Raji (cell line): ENCODE results near the gene SLC17A5.

Source experiments
- POLR2A ChIP-seq: IDR thresholded peaks from 2 replicates; pipeline ENCODE4 v1.6.1; 2011; ENCODE audit warnings: low read depth, low read length, control low read depth; ENCODE audit not compliant: insufficient read depth

The SLC17A5 gene, protein sequence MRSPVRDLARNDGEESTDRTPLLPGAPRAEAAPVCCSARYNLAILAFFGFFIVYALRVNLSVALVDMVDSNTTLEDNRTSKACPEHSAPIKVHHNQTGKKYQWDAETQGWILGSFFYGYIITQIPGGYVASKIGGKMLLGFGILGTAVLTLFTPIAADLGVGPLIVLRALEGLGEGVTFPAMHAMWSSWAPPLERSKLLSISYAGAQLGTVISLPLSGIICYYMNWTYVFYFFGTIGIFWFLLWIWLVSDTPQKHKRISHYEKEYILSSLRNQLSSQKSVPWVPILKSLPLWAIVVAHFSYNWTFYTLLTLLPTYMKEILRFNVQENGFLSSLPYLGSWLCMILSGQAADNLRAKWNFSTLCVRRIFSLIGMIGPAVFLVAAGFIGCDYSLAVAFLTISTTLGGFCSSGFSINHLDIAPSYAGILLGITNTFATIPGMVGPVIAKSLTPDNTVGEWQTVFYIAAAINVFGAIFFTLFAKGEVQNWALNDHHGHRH

DNA sequence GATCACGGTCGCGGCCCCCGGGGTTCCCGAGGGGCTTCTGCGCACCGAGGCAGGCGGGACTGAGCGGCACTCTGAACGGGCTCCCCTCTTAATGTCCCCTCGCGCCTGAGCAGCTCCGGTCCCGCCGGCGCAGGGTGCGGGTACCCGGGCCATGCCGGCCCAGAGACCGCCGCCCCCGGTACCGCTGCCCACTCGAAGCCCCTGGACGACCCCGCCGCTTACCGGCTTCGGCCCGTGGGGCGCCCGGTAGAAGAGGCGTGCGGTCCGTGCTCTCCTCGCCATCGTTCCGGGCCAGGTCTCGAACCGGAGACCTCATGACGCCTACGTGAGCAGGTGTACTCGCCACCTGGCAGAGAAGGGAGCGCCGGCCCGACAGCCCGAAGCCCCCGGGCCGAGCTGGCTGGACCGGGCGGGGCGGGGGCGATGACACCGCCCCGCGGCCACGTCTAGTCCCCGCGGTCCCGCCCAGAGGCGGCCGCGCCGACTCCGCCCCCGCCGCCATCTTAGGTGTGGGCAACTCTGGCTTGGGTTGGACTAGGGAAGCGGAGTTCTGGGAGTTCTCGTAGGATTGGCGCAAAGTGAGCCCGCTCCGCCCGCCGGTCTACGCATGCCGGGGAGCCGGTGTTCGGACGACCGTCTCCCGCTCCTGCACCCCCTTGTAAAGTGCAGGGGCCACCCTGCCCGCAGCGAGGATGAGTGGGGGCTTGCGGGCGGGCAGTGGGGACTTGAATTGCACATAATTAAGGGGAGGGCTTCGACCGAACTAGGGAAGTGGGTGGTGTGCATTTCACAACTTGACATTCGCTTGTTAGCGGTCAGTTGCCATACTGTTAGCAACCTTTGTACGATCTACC, at the start of gene SLC17A5:
Gene SLC17A5, minus strand, starts transcription at position 422 of the 854 bp plus-strand sequence. Its CDS starts 106 bp downstream, at position 316.
- peak; percentile 99 for TF ChIP-seq POLR2A

DNA sequence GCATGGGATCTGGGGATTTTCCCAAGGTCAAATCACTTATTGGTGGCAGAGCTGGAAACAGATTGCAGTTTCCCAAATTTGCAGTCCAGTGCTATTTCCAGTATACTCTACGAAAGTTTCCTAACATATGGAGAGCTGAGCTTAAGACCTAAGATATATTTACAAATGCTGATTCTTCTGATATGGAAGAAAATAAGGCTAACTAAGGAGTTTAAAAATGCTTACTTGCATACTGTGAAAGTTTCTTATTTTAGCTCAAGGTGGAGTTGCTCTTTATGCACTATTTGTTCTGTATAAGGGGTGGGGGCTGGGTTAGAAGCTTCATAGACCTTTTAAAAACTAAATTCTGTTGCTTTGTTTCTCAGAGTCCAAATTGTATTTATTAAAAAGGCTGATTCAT, 49.7 kb upstream of the SLC17A5 start:
- no peak for TF ChIP-seq POLR2A

DNA sequence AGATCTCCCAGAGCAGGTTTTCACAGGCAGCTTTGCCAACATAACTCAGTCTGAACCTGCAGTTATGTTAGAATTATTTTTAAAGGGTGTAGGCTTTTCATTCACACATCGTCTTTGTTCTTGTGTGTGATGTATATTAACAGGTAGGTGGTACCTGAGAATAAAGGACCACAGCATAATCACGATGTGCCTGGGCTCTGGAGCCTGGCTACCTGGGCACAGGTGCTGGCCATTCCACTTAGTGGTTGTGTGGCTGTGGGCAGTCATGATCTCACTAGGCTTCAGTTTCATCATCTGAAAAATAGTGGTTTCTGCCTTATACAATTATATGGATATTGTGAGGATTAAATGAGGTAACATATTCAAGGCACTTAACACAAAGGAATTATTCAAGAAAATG, 48.7 kb upstream of the SLC17A5 start:
- no peak for TF ChIP-seq POLR2A

DNA sequence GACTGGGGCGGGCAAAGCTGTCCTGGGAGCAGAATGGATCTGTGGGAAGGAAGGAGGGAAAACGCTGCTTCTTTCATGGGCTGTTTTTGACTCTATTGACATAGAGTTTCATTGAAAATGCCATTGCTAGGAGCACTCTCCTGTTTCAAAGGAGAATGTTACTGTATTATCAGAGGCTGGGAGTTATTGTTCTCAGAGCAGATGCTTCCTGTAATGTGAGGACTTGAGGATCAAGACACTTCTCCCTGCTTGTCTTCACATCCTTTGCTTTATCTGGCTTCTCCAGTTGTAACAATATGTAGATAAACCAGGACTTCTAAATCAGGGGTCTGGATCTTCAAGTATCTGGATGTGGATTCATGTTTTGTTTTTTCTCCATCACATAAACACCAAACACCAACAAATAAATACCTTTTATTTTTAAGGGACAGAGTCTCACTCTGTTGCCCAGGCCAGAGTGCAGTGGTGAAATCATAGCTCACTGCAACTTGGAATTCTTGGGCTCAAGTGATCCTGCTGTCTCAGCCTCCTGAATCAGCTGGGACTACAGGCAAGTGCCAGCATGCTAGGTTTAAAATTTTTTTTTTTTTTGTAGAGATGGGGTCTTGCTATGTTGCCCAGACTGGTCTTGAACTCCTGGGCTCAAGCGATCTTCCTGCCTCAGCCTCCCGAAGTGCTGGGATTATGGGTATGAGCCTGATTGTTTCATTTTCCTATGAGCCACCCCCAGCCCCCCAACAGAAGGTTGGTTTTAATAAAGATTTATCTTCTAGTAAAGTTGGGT, 46.1 kb upstream of the SLC17A5 start:
- no peak for TF ChIP-seq POLR2A

DNA sequence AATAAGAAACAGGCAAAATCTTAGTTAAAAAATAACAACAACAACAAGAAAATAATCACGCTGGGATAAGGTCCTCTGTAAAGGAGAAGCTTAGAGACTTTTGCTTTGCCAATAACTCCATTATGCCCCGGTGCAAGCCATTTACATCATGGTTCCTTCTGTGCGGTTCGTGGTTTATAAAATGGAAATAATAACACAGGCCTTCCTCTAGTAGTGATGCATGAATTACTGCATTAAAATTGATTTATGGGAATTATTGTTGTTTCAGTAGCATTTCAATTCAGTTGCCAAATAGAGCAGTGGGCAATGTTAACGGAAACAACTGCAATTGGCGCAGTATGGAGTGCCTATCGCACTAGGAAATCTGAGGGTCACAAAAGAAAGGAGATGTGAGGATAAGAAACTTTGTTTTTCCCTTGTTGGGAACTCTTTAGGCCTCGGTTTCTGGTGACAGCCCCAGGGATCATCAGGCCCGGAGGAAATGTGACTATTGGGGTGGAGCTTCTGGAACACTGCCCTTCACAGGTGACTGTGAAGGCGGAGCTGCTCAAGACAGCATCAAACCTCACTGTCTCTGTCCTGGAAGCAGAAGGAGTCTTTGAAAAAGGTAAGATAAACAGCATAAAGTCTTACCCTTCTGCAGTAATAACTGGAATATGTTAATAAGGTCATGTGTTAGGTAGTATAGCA, 43.3 kb upstream of the SLC17A5 start:
- no peak for TF ChIP-seq POLR2A

DNA sequence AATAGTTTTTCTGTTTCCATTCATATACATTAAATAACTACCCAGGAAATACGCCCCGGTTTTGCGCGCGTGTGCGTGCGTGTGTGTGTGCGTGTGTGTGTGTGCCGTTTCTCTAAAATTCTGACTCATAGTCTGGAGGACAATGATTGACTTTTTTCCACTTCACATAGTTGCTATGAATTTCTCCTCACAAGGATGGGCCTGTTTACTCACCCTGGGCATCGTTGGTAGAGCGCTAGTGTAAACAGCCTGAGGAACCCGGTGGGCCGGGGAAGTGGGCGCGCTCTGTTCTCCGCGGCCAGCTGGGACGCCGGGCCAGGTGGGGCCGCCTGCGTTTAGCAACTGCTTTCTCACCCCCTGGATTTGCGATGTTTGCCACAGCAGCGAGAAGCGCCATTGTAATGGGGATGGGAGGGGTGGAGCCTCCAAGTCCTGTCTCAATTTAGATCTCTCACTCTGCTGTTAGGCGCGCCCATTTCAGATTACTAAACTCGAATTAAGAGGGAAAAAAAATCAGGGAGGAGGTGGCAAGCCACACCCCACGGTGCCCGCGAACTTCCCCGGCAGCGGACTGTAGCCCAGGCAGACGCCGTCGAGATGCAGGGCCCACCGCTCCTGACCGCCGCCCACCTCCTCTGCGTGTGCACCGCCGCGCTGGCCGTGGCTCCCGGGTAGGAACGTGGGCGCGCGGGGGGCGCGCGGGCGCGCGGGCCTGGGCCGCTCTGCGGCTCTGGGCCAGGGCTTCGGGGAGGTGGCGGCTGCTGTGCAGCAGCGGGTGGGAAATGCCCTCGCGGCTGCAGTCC, 42.0 kb upstream of the SLC17A5 start, which contains the start of gene CD109:
Gene CD109, plus strand, starts transcription at position 585 of the 803 bp plus-strand sequence. Its CDS starts 13 bp downstream, at position 598.
- TF ChIP-seq POLR2A = no peak

DNA sequence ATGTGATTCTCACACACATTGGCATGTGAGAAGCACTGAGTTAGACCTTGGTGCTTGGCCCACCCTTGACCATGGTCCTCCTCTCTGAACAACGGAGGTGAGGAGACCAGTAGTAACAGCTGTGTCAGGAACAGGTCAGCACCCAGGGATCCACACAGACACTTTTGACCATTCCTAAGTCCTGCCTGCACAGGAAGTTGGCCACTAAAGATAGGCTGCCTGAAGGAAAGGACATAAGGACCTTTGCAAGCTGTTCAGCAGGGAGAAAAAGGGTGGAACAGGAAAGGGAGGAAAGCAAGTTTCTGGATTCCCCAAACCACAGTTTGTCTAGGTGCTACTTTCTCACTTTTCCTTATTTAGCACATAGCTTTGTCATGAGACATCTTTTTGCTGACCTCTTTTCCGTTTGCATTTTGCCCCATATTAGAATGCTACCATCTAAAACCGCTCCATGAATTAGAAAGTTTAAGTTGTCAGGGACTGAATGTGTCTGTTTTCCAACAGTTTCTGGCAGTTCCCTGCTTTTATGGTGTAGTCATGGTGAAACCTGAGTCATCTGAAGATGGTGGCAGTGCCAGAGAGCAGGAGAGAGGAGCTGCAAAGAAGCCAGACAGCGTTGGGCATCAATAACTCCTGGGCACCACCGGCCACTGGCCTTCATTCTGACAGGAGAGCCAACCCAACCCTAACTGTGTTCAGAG, 41.1 kb upstream of the SLC17A5 start:
- TF ChIP-seq POLR2A = no peak

DNA sequence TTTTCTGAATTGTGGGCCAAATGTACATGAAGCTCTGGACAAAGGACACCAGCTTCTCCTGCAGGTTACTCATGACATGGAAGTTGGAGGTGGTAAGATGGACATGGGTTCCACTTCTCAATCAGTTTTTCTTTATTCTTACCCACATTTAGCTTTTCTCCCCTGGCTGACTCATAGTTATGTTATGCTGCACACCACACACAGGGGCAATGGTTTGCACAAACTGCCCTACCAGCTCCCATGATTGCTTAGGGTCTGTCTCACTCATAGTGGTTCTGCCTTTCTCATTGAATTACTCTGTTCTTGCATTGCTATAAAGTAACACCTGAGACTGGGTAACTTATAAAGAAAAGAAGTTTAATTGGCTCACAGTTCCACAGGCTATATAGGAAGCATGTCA, 37.7 kb upstream of the SLC17A5 start:
- no peak for TF ChIP-seq POLR2A

DNA sequence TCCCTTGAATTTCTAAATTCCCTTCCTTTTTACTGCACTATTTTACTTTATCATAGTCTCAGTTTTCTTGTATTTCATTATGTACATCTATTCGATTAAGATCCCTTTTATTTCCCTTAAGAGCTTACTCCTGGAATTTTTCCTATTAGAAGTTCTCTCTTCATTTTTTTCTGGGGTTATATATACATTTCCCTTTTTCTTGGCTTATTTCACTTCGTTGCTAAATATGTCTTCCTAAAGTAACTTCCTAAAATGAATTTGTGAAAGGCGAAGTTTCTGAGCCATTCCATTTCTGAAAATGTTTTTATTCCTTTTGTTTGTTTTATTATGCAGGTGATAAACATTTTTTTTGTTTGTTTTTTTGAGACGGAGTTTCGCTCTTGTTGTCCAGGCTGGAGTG, 36.3 kb upstream of the SLC17A5 start:
- TF ChIP-seq POLR2A = no peak

DNA sequence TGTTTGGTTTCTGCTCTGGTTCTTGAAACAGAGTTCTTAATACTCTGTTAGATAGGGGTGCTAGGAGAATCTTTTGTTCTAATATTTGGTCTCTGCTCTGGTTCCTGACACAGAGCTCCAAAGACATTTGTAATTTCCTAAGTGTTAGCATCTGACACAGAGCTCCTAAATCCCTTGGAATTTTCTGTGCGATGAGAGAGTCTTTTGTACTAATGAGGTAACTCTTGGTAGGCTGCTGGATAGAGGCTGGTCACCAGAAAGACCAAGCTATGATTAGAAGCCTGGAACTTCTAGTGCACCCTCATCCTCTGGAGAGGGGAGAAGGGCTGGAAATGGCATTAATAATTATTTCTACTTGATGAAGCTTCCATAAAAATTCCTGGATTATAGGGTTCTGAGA, 34.6 kb upstream of the SLC17A5 start:
- TF ChIP-seq POLR2A = no peak

DNA sequence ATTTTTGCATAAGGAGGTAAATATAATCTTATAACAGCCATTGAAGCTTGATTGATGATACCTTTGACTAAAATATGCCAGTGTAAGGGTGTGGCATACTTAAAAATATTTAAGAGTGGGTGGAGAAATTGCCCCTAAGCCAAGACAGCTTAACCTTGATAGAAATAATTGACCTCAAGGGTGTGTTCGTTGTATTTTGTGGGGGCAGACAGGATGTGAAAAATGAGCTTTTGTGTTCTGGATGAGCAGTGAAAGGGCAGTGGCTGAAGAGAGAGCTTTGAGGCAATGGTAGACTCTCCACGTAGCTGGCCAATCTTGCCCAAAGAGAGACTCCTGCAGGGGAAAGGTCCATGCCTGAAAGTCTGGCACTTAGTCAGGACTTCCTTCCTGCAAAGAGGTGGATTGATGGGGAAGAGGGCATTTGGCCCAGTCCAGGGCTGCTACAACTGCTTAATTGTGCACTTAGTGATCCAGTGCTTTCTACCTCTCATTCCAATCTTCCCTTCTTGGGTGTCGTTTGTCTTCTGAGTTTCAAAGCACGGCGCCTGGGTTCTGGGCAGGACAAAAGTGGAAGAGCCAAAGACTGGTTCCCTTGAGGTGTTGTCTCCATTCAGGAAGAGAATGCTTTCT, 26.6 kb upstream of the SLC17A5 start:
- TF ChIP-seq POLR2A = no peak

DNA sequence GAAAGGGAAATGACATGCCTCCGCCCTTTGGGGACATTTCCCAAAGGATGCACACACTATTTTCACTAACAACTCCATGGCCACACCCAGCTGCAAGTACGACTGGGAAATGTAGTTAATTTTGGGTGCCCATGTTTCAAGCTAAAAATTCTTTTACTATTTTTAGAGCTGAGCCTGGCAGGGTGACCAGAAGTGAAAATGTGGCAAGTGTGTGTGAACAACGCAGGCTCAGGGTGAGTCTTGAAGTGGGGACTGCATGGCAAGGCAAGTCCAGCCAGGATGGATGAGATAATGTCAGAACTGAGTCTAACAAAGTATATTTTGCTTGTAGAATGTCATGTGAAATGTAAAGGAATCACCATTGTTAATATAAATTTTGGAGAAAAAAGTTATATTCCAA, 25.2 kb upstream of the SLC17A5 start:
- no peak for TF ChIP-seq POLR2A

DNA sequence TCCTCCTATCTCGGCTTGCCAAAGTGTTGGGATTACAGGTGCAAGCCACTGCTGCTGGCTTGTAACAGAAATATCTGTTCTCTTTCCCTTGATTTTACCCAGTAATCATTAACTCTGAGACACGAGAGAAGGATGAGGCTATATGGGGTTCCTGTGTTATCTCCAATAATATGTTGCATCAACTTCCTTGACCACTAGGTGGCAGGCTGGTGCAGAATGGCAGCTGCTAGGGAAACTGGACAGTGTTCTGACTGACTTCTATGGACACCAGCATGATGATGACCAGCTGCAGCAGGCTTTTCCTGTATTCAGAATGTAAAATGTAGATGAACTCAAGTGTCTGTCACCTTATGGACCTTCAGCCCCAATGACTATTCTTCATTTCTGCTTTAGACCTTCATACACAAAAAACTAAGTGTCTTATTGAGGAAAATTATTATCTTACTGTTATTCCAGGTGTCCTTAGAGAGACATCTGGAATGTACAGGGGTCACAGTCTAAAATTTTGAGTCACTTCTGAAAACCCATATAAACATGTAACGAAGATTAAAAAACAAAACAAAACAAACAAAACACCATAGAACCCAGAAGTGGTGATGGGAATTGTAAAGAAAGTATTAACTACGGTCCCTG, 21.8 kb upstream of the SLC17A5 start:
- no peak for TF ChIP-seq POLR2A
